Measurements from ENCODE around the gene RMP24.

Gene RMP24

DNA sequence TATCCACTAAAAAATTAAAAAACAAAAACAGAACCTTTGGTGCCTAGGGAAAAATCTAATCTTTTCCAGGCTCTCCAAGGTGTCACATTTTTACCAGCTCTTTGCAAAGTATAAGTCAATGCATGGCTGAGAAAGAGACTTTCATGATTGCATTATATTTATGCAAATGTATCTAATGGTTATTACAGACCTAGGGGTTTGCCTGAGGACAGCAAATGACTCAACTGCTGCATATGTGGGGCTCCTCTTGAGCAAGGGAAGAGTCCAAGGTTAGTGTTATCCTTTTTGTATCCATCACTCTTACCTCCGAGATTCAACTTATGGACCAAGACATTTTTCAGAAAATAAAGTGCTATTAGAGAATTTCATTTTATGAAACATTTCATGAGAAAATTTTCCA, 33.9 kb upstream of the RMP24 start:
- Mint-ChIP-seq H3K4me3 (ENCODE audit: unreplicated experiment) (no peak overlapping the region), H3K27ac (ENCODE audit: unreplicated experiment) (no peak overlapping the region), H3K4me1 (ENCODE audit: low read depth, unreplicated experiment) (no peaks in the 10 kb centered on the region), H3K9me3 (ENCODE audit: unreplicated experiment) (no peaks in the 10 kb centered on the region), H3K27me3 (ENCODE audit: insufficient read depth, unreplicated experiment) (no peaks in the 10 kb centered on the region), H3K36me3 (ENCODE audit: insufficient read depth, unreplicated experiment) (no peaks in the 10 kb centered on the region)
- POLR2A ChIA-PET: no interaction called here
- no peak for DNase-seq
- Histone ChIP-seq H3K27me3 (replicated peaks; ENCODE audit: control insufficient read depth, insufficient read depth, low read length) (no peaks in the 10 kb centered on the region), H3K4me1 (no peaks in the 10 kb centered on the region), H3K9me3 (no peaks in the 10 kb centered on the region), H3K36me3 (ENCODE audit: control insufficient read depth, insufficient read depth, low read length) (no peaks in the 10 kb centered on the region), H3K4me3 (ENCODE audit: low read depth, low read length) (no peak overlapping the region)
- CTCF ChIA-PET: no interaction called here
- BruUV-seq (replicated peaks): no TSS peak
- TF ChIP-seq, protein P1, sequence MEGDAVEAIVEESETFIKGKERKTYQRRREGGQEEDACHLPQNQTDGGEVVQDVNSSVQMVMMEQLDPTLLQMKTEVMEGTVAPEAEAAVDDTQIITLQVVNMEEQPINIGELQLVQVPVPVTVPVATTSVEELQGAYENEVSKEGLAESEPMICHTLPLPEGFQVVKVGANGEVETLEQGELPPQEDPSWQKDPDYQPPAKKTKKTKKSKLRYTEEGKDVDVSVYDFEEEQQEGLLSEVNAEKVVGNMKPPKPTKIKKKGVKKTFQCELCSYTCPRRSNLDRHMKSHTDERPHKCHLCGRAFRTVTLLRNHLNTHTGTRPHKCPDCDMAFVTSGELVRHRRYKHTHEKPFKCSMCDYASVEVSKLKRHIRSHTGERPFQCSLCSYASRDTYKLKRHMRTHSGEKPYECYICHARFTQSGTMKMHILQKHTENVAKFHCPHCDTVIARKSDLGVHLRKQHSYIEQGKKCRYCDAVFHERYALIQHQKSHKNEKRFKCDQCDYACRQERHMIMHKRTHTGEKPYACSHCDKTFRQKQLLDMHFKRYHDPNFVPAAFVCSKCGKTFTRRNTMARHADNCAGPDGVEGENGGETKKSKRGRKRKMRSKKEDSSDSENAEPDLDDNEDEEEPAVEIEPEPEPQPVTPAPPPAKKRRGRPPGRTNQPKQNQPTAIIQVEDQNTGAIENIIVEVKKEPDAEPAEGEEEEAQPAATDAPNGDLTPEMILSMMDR (IDR thresholded peaks at IDR 0.05; ENCODE audit: insufficient read depth in 1 of 2, low read depth in 1 of 2, low read length in 1 of 2, severe bottlenecking in 1 of 2, unreplicated experiment in 1 of 2): no peak
- intact Hi-C loops (cut with micrococcal nuclease; ENCODE audit: unreplicated experiment): no loop called here

DNA sequence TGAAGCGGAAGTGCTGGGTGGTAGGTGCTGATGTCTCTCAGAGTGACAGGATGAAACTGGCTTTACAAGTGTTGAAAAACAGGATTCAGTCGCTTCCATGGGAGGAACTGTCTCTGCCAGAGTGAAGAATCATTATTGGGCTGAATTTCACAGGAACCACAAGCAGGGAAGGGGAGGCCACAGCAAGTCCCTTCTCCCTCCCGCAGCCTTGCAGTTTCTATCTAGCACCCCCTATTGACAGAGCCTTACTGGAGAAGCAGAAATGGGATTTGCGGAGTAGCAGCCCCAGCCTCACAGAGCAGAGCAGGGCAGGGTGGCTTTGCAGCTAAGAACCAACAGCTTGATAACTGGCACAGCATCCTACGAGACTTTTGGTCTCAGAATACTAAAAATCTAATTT, 33.3 kb upstream of the RMP24 start:
- Mint-ChIP-seq H3K27ac (ENCODE audit: unreplicated experiment) (no peak overlapping the region), H3K36me3 (ENCODE audit: insufficient read depth, unreplicated experiment) (no peaks in the 10 kb centered on the region), H3K27me3 (ENCODE audit: insufficient read depth, unreplicated experiment) (no peaks in the 10 kb centered on the region), H3K4me3 (ENCODE audit: unreplicated experiment) (no peak overlapping the region), H3K9me3 (ENCODE audit: unreplicated experiment) (no peaks in the 10 kb centered on the region), H3K4me1 (ENCODE audit: low read depth, unreplicated experiment) (no peaks in the 10 kb centered on the region)
- Histone ChIP-seq H3K9me3 (no peaks in the 10 kb centered on the region), H3K27me3 (replicated peaks; ENCODE audit: control insufficient read depth, insufficient read depth, low read length) (no peaks in the 10 kb centered on the region), H3K36me3 (ENCODE audit: control insufficient read depth, insufficient read depth, low read length) (no peaks in the 10 kb centered on the region), H3K4me1 (no peaks in the 10 kb centered on the region), H3K4me3 (ENCODE audit: low read depth, low read length) (no peak overlapping the region)
- ChIA-PET POLR2A (no interaction called here), CTCF (no interaction called here)
- no TSS peak for BruUV-seq (replicated peaks)
- TF ChIP-seq, protein P1 (IDR thresholded peaks at IDR 0.05; ENCODE audit: insufficient read depth in 1 of 2, low read depth in 1 of 2, low read length in 1 of 2, severe bottlenecking in 1 of 2, unreplicated experiment in 1 of 2): no peak
- intact Hi-C loops (cut with micrococcal nuclease; ENCODE audit: unreplicated experiment): no loop called here
- no peak for DNase-seq

GRCh38 chr18:35941299-35941698, 31.2 kb upstream of the RMP24 start:
- ChIA-PET CTCF (no interaction called here), POLR2A (no interaction called here)
- Mint-ChIP-seq H3K4me3 (ENCODE audit: unreplicated experiment) (no peak overlapping the region), H3K27me3 (ENCODE audit: insufficient read depth, unreplicated experiment) (no peaks in the 10 kb centered on the region), H3K9me3 (ENCODE audit: unreplicated experiment) (no peaks in the 10 kb centered on the region), H3K27ac (ENCODE audit: unreplicated experiment) (no peak overlapping the region), H3K4me1 (ENCODE audit: low read depth, unreplicated experiment) (no peaks in the 10 kb centered on the region), H3K36me3 (ENCODE audit: insufficient read depth, unreplicated experiment) (no peaks in the 10 kb centered on the region)
- Histone ChIP-seq H3K4me3 (ENCODE audit: low read depth, low read length) (no peak overlapping the region), H3K4me1 (no peaks in the 10 kb centered on the region), H3K36me3 (ENCODE audit: control insufficient read depth, insufficient read depth, low read length) (no peaks in the 10 kb centered on the region), H3K9me3 (no peaks in the 10 kb centered on the region), H3K27me3 (replicated peaks; ENCODE audit: control insufficient read depth, insufficient read depth, low read length) (no peaks in the 10 kb centered on the region)
- TF ChIP-seq, protein P1 (IDR thresholded peaks at IDR 0.05; ENCODE audit: insufficient read depth in 1 of 2, low read depth in 1 of 2, low read length in 1 of 2, severe bottlenecking in 1 of 2, unreplicated experiment in 1 of 2): no peak
- no peak for DNase-seq
- BruUV-seq (replicated peaks): no TSS peak
- intact Hi-C loops (cut with micrococcal nuclease; ENCODE audit: unreplicated experiment): no loop called here

All from Caco-2 (cell line).